Heart left ventricle (tissue), 16 donors: ENCODE results near the gene RPTOR. TPM values are rescaled to one million over a fixed set of nuclear protein-coding genes. Genes with fewer than 3 reads are reported as not detected.

ENCODE experiments used
- ATAC-seq, 4 donors: fragments of 200-7000 bp; cut with Tn5 transposase; one replicate each; pipeline ENCODE4 v1.9.1; 2020 to 2022; ENCODE audit warnings: moderate library complexity in 4 of 4, mild to moderate bottlenecking in 3 of 4, moderate number of reproducible peaks in 1 of 4
- DNase-seq, 5 donors: peaks; one replicate each; pipeline ENCODE4 v3.0.0-alpha.2; 2020
- H3K27ac ChIP-seq, 12 donors: fragments of 200-600 bp; sonication (generic) in 4 of 12; one replicate each; pipeline versions ENCODE4 v1.5.0 to v1.8.0; 2016 to 2022; ENCODE audit warnings: mild to moderate bottlenecking in 2 of 12
- H3K27me3 ChIP-seq, 9 donors: fragments of 200-600 bp; sonication (generic) in 2 of 9; one replicate each; pipeline versions ENCODE4 v1.5.1 to v1.8.0; 2016 to 2022; ENCODE audit warnings: mild to moderate bottlenecking in 3 of 9
- H3K36me3 ChIP-seq, 9 donors: fragments of 200-600 bp; sonication (generic) in 2 of 9; one replicate each; pipeline versions ENCODE4 v1.5.0 to v1.8.0; 2018 to 2022; ENCODE audit warnings: mild to moderate bottlenecking in 2 of 9
- H3K4me1 ChIP-seq, 12 donors: fragments of 200-600 bp; sonication (generic) in 4 of 12; one replicate each; pipeline versions ENCODE4 v1.5.0 to v1.8.0; 2016 to 2022; ENCODE audit warnings: mild to moderate bottlenecking in 3 of 12
- H3K4me3 ChIP-seq, 12 donors: fragments of 200-600 bp; sonication (generic) in 4 of 12; one replicate each; pipeline versions ENCODE4 v1.5.0 to v1.8.0; 2017 to 2022; ENCODE audit warnings: mild to moderate bottlenecking in 9 of 12, moderate library complexity in 4 of 12
- H3K9me3 ChIP-seq, 12 donors: fragments of 200-600 bp; sonication (generic) in 4 of 12; one replicate each; pipeline versions ENCODE4 v1.5.0 to v1.8.0; 2016 to 2022; ENCODE audit warnings: mild to moderate bottlenecking in 1 of 12
- CTCF ChIP-seq, 12 donors: fragments of 200-600 bp; sonication (generic) in 4 of 12; IDR thresholded peaks; one replicate each; pipeline versions ENCODE4 v1.5.0 to v1.8.0; 2018 to 2022; ENCODE audit warnings: antibody characterized with exemption in 12 of 12, mild to moderate bottlenecking in 5 of 12
- POLR2A ChIP-seq, 2 donors: fragments of 450-650 bp; IDR thresholded peaks; one replicate each; pipeline ENCODE4 v1.6.1; 2017; ENCODE audit warnings: antibody characterized with exemption in 2 of 2, mild to moderate bottlenecking in 2 of 2, moderate library complexity in 2 of 2
- WGBS, 4 donors: extraction: QIAGEN DNeasy Blood & Tissue Kit in 2 of 4; methylation state at CpG; one replicate each; pipeline versions ENCODE4 v1.1.5 to v1.1.7; 2013 to 2018; 5-methylcytosine and 5-hydroxymethylcytosine counted together
- intact Hi-C, 10 donors: fragments of 100-400 bp; cut with DNase I; formaldehyde crosslinking; loops; one replicate each; pipeline versions ENCODE4 v1.11.1 to v1.14.2; 2022
- polyA plus RNA-seq, 2 donors: library from polyadenylated mRNA; stranded (reverse); fragments of 200-250 nt; gene quantifications; one replicate each; pipeline ENCODE4 v1.2.3, GENCODE V29; 2013
- total RNA-seq, 9 donors: library from RNA; depleted of rRNA in 2 of 9; stranded (reverse); fragments of >200 nt in 2 of 9; fragmentation: NEBNext Ultra II Directional in 3 of 9; extraction: Animal tissue kit (Norgen Biotek cat#: 25700) in 3 of 9; gene quantifications; one replicate each; pipeline versions ENCODE4 v1.1.0 to v1.2.4, GENCODE V29; 2016 to 2023
- donor health status: ischemic (EF 13 %, LVEDD 7.1; RV severe dilation, severe dysfunction).
- donor health status: healthy with polysubstance abuse.
- donor health status: DM: no; HTN: yes; CAD: no.
- donor health status: DM: no; HTN: no; CAD: no.
- donor health status: ischemic (EF 25% LVEDD 6.9; RV normal size, moderate dysfunction).
- donor health status: ischemic (EF 25% LVEDD 5.7; RV mildly dilated, moderate dysfunction).
- donor health status: healthy.
- donor health status: DM: yes; HTN: yes; CAD: no.
- donor health status: ischemic (EF 35%, LVEDD 5.7; RV mildly dilated, moderate dysfunction).
- donor health status: nonischemic (EF 11% LVEDD 7.7; RV severe dilation, severe dysfunction).
- donor health status: DM: yes; HTN: yes; CAD: no.
- donor health status: PGD.
- donor health status: ischemic (EF 29% LVEDD 5.4; RV normal size, mild dysfunction).
- donor health status: nonischemic (EF 23%, LVEDD 6.1; RV moderate dilation, normal function).

Gene RPTOR
- total and polyA plus RNA-seq, 11 donors = 14.7 to 31.7 (median 26.0) TPM

- Histone ChIP-seq H3K27ac (peak overlapping the region in 1 of 12 donors; percentile 89), H3K4me3 (no peak overlapping the region), H3K4me1 (peaks cover 0 to 39% (median 14%) of the 10 kb centered on the region in 12 donors), H3K36me3 (peaks cover 0 to 16% (median 4%) of the 10 kb centered on the region in 9 donors), H3K9me3 (no peaks in the 10 kb centered on the region), H3K27me3 (no peaks in the 10 kb centered on the region)
- intact Hi-C loops = no loop called here
- WGBS, 4 donors = 91 to 97% (median 94%) methylated on average over 28 to 38 of the region's 38 CpGs
- TF ChIP-seq CTCF (IDR thresholded peaks at IDR 0.05) (no peak), POLR2A (IDR thresholded peaks at IDR 0.05) (no peak)
- no peak for ATAC-seq
- peak in 3 of 5 donors; percentile 15 to 46 (median 19) for DNase-seq
These were observed 395.8 kb downstream of the RPTOR start for GRCh38 chr17:80940171-80941123.

DNA sequence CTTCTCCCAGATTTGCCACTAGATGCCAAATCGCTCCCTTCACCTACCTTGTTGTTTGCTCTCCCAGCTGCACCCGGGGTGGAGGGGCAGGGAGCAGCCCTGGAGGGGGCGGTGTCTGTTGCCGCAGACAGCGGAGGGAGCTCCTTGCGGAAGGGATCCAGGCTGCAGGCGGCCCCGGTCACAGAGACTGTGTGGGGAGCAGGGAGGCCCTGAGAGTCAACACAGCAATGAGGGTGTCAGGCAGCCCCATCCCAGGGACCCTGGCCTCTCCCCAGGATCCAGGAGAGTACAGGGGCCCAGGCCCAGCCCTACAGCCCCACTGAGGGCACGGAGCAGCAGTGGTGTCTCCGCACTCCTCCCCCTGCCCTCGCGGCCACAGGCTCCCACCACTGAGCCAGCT, 396.5 kb downstream of the RPTOR start:
- Histone ChIP-seq H3K4me3 (no peak overlapping the region), H3K36me3 (peaks cover 0 to 24% (median 8%) of the 10 kb centered on the region in 9 donors), H3K4me1 (peaks cover 0 to 39% (median 14%) of the 10 kb centered on the region in 12 donors), H3K27ac (peak overlapping the region in 1 of 12 donors; percentile 89), H3K27me3 (no peaks in the 10 kb centered on the region), H3K9me3 (no peaks in the 10 kb centered on the region)
- no peak for TF ChIP-seq CTCF (IDR thresholded peaks at IDR 0.05)
- no peak for TF ChIP-seq POLR2A (IDR thresholded peaks at IDR 0.05)
- ATAC-seq (no peak), DNase-seq (peak in 3 of 5 donors; percentile 11 to 41 (median 17))
- intact Hi-C loops = no loop called here
- WGBS, 4 donors = 91 to 97% (median 96%) methylated on average over 11 to 12 of the region's 12 CpGs

DNA sequence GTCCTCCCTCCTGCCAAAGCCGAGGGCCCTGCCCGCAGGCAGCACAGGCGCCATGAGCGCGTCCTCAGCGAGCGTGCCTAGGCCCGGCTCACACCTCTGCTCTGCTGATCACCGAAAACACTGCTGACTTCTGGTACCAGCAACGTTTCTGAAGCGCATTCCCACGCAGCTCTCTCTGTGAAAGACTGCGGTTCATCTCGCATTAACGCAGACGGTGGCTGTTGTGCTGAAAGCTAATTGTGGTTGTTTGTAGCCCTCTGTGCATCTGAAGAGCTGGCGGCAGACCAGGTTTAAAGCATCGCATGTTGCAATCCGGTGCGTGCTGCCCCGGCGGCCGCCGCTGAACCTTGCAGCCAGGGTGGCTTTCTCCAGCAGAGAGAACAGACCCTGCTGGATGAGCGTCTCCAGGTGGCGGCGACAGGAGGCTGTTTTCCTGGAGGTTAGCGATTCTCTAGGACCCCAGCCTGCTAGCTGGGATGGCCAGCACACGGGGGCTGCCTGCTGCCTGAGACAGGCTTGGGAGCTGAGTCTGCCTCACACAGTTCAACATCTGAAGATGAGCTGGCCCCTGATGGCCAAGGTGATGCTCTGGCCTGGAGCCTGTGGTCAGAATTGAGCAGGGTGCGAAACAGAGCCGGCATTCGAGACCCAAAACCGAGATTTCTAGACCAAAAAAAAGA, 397.2 kb downstream of the RPTOR start:
- 85 to 93% (median 89%) methylated on average over 27 to 33 of the region's 33 CpGs for WGBS, 4 donors
- H3K9me3 ChIP-seq = peaks cover 0 to 3% (median 0%) of the 10 kb centered on the region in 12 donors
- H3K36me3 ChIP-seq = peaks cover 0 to 31% (median 15%) of the 10 kb centered on the region in 9 donors
- H3K27me3 ChIP-seq = no peaks in the 10 kb centered on the region
- ATAC-seq = no peak
- peak overlapping the region in 1 of 12 donors; percentile 89 for H3K27ac ChIP-seq
- intact Hi-C loops = no loop called here
- DNase-seq = peak in 3 of 5 donors; percentile 22 to 49 (median 32)
- TF ChIP-seq POLR2A (IDR thresholded peaks at IDR 0.05) (no peak), CTCF (IDR thresholded peaks at IDR 0.05) (peak in 1 of 12 donors; percentile 7)
- H3K4me3 ChIP-seq = peak overlapping the region in 1 of 12 donors; percentile 16
- H3K4me1 ChIP-seq = peaks cover 0 to 39% (median 14%) of the 10 kb centered on the region in 12 donors
